K562 (cell line): Measurements from ENCODE around the gene TMEM120B. TPM values are rescaled to one million over a fixed set of nuclear protein-coding genes. Genes with fewer than 3 reads are reported as not detected.

Source experiments
- CCNT2 ChIP-seq: IDR thresholded peaks from 2 replicates; pipeline ENCODE4 v1.6.1; 2011; ENCODE audit warnings: borderline replicate concordance, low read depth, mild to moderate bottlenecking, moderate library complexity, mixed read lengths, low read length; ENCODE audit not compliant: insufficient read length; ENCODE audit errors: extremely low read depth
- E2F3 ChIP-seq: fragments of 250-450 bp; sonication (Bioruptor Pico); IDR thresholded peaks from 2 replicates; pipeline ENCODE4 v1.4.0; 2020; ENCODE audit warnings: mild to moderate bottlenecking
- HDAC1 ChIP-seq, 2 experiments: fragments of 450-650 bp; IDR thresholded peaks; 2 replicates each; pipeline ENCODE4 v1.6.1; 2016 to 2017; ENCODE audit warnings: inconsistent platforms in 1 of 2, mild to moderate bottlenecking in 1 of 2, moderate library complexity in 1 of 2
- HDAC6 ChIP-seq: IDR thresholded peaks from 2 replicates; pipeline ENCODE4 v1.6.1; 2012; ENCODE audit warnings: low read depth, mild to moderate bottlenecking, control low read depth, inconsistent platforms, low read length, moderate library complexity
- KAT2B ChIP-seq: IDR thresholded peaks from one replicate; pipeline ENCODE4 v1.6.1; 2012; ENCODE audit warnings: low read depth, mild to moderate bottlenecking, control low read depth, inconsistent platforms, low read length, moderate library complexity
- LARP7 ChIP-seq: fragments of 450-650 bp; IDR thresholded peaks from 2 replicates; pipeline ENCODE4 v1.6.1; 2016
- MAZ ChIP-seq, 2 experiments: fragments of 450-650 bp in 1 of 2; sonication (generic) in 1 of 2; formaldehyde crosslinking; IDR thresholded peaks in 1 of 2; conservative IDR thresholded peaks in 1 of 2; 2 replicates each; pipeline versions ENCODE4 v1.4.0 to v1.5.0; 2020; ENCODE audit warnings: mild to moderate bottlenecking in 1 of 2, missing genetic modification reagents in 1 of 2
- MCM7 ChIP-seq, 2 experiments: fragments of 450-650 bp; IDR thresholded peaks; 2 replicates each; pipeline ENCODE4 v1.6.1; 2016 to 2018
- MTF1 ChIP-seq: fragments of 250-450 bp; sonication (Bioruptor Pico); IDR thresholded peaks from 2 replicates; pipeline ENCODE4 v1.9.0; 2021; ENCODE audit warnings: moderate library complexity, mild to moderate bottlenecking, inconsistent platforms, borderline replicate concordance
- OTX1 ChIP-seq: fragments of 450-650 bp; formaldehyde crosslinking; IDR thresholded peaks from 2 replicates; pipeline ENCODE4 v1.4.0; 2022; ENCODE audit warnings: mild to moderate bottlenecking
- POLR2AphosphoS2 ChIP-seq: IDR thresholded peaks from 2 replicates; pipeline ENCODE4 v1.6.1; 2012; ENCODE audit warnings: low read length, improper control_type of control experiment
- RAD51 ChIP-seq: fragments of 450-650 bp; IDR thresholded peaks from 2 replicates; pipeline ENCODE4 v1.7.1; 2016; ENCODE audit warnings: low read depth, mild to moderate bottlenecking, borderline replicate concordance
- RBM15 ChIP-seq: fragments of 200-400 bp; formaldehyde crosslinking; IDR thresholded peaks from 2 replicates; pipeline ENCODE4 v1.6.1; 2018; ENCODE audit warnings: mild to moderate bottlenecking, low read length, moderate library complexity; ENCODE audit not compliant: insufficient read depth
- RBM39 ChIP-seq: fragments of 200-400 bp; formaldehyde crosslinking; optimal IDR thresholded peaks from 2 replicates; pipeline ENCODE3; 2018; ENCODE audit warnings: low read depth, low read length
- SMARCA5 ChIP-seq: fragments of 450-650 bp; IDR thresholded peaks from 2 replicates; pipeline ENCODE4 v1.6.1; 2016
- WHSC1 ChIP-seq: IDR thresholded peaks from one replicate; pipeline ENCODE4 v1.6.1; 2012; ENCODE audit warnings: low read length, control low read depth, inconsistent platforms
- ZNF121 ChIP-seq: sonication (generic); formaldehyde crosslinking; conservative IDR thresholded peaks from 2 replicates; pipeline ENCODE4 v1.8.0; 2022; ENCODE audit warnings: missing genetic modification reagents
- ZNF23 ChIP-seq: fragments of 250-450 bp; sonication (Bioruptor Pico); IDR thresholded peaks from 2 replicates; pipeline ENCODE4 v1.4.0; 2020; ENCODE audit warnings: mild to moderate bottlenecking
- ZNF707 ChIP-seq: fragments of 250-450 bp; sonication (Bioruptor Pico); conservative IDR thresholded peaks from 2 replicates; pipeline ENCODE4 v1.8.0; 2022; ENCODE audit warnings: inconsistent platforms, mild to moderate bottlenecking, moderate library complexity
- polyA plus RNA-seq, 8 experiments: library from polyadenylated mRNA; depleted of rRNA in 4 of 8; stranded (reverse) in 5 of 8; unstranded in 3 of 8; fragments of >200 nt; fragmentation: Nextera tagmentation in 2 of 8; fragmentation: Illumina TruSeq in 1 of 8; extraction: Ambion mirVana in 2 of 8; extraction: Trizol in 1 of 8; gene quantifications; 2 replicates each; pipeline versions ENCODE4 v1.2.1 to v1.2.3, GENCODE V29; 2011 to 2014; ENCODE audit warnings: inconsistent platforms in 1 of 8, missing spikeins in 1 of 8
- total RNA-seq, 7 experiments: library from RNA; depleted of rRNA in 6 of 7; stranded (reverse); fragments of >200 nt in 6 of 7; fragmentation: Illumina TruSeq in 2 of 7; extraction: Trizol in 2 of 7; gene quantifications; 2 replicates each; pipeline versions ENCODE4 v1.2.1 to v1.2.3, GENCODE V29; 2011 to 2021; ENCODE audit warnings: low replicate concordance in 1 of 7
- TF ChIP-seq, protein P1 (sequence below): fragments of 450-650 bp; formaldehyde crosslinking; IDR thresholded peaks from 2 replicates; pipeline ENCODE4 v1.4.0; 2020; ENCODE audit warnings: mild to moderate bottlenecking, moderate library complexity
- TF ChIP-seq, protein P2 (sequence below): sonication (generic); formaldehyde crosslinking; IDR thresholded peaks from 2 replicates; pipeline ENCODE4 v1.8.0; 2023; ENCODE audit warnings: mild to moderate bottlenecking, missing genetic modification reagents
- TF ChIP-seq, protein P3 (sequence below), 3 experiments: fragments of 200-800 bp in 1 of 3; sonication (Bioruptor generic) in 1 of 3; sonication (generic) in 1 of 3; formaldehyde crosslinking in 1 of 3; IDR thresholded peaks; 2 replicates each; pipeline versions ENCODE4 v1.6.1 to v1.8.0; 2016 to 2022; ENCODE audit warnings: mild to moderate bottlenecking in 2 of 3, missing compliant biosample characterization in 2 of 3, missing genetic modification characterization in 2 of 3, missing genetic modification reagents in 1 of 3
- TF ChIP-seq, protein P4 (sequence below): fragments of 250-450 bp; sonication (Bioruptor Pico); IDR thresholded peaks from 2 replicates; pipeline ENCODE4 v1.8.0; 2022; ENCODE audit warnings: moderate library complexity, mild to moderate bottlenecking, inconsistent platforms

TMEM120B gene
- total and polyA plus RNA-seq, 9 of the 15 experiments (the other 6 are each of a cell fraction or from before 2014, with no cell fraction given) = 1.7 to 18.6 (median 7.4) TPM

DNA sequence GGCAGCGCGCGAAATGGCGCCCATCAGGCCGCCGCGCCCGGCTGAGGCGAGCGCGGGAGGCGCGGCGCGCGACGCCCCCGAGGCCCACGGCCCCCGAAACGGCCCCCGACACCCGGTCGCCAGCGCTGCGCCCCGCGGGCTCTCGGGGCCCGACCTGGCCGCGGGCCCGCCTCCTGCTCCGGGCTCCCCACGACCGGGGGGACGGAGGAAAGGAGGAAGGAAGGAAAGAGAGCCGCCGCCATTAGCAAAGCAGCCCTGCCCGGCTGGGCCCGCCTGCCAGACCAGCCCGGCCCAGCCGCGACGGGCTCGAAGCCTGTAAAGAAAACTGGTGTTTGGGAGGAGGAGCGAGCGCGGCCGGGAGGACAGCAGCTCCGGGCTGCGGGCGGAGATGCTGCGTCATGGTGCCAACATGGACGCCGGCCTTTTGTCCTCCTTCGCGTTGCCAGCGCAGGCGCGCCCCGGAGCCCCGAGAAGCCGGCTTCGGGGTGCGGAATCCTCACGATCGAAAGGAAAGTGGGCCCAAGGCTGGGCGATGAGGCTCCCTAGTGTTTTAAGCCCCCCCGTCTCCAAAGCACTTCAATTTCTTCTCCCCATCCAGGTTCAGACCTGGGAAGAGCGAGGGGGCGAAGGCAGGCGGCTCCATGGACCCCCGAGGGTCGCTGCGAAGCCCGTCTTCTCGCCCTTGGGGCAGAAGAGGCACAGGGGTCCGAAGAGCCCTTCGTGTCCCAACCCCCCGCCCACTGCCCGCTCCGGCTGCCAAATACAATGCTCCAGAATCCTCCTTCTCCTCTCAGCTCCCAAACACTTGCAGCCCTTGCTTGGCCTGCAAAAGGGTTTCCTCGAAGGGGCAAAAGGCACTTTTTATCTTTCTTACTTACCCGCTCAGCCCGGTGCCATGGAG, 88.4 kb downstream of the TMEM120B start (continued):
- TF ChIP-seq HDAC6 (no peak), MAZ (CRISPR knock-in tag; conservative IDR thresholded peaks at IDR 0.05 in 1 of 2, IDR thresholded peaks at IDR 0.05 in 1 of 2) (peak; percentile 55 to 65), SMARCA5 (no peak), MCM7 (IDR thresholded peaks at IDR 0.05) (no peak), ZNF707 (CRISPR knock-in tag) (0 out of 2 replicates have a peak, but pooled peaks have one; percentile 14), E2F3 (CRISPR knock-in tag) (0 out of 2 replicates have a peak, but pooled peaks have one; percentile 41), OTX1 (no peak), RBM39 (peak; percentile 68), RAD51 (no peak), MTF1 (CRISPR knock-in tag) (no peak), RBM15 (0 out of 2 replicates have a peak, but pooled peaks have one; percentile 73), POLR2AphosphoS2 (no peak), ZNF121 (CRISPR knock-in tag) (no peak), HDAC1 (IDR thresholded peaks at IDR 0.05) (no peak), ZNF23 (CRISPR knock-in tag) (no peak), LARP7 (no peak), CCNT2 (peak; percentile 64), WHSC1 (no peak), KAT2B (no peak)
- TF ChIP-seq, protein P1, sequence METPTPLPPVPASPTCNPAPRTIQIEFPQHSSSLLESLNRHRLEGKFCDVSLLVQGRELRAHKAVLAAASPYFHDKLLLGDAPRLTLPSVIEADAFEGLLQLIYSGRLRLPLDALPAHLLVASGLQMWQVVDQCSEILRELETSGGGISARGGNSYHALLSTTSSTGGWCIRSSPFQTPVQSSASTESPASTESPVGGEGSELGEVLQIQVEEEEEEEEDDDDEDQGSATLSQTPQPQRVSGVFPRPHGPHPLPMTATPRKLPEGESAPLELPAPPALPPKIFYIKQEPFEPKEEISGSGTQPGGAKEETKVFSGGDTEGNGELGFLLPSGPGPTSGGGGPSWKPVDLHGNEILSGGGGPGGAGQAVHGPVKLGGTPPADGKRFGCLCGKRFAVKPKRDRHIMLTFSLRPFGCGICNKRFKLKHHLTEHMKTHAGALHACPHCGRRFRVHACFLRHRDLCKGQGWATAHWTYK = peak; percentile 90; the same call in 1 of the 2 replicates
- TF ChIP-seq, protein P2, sequence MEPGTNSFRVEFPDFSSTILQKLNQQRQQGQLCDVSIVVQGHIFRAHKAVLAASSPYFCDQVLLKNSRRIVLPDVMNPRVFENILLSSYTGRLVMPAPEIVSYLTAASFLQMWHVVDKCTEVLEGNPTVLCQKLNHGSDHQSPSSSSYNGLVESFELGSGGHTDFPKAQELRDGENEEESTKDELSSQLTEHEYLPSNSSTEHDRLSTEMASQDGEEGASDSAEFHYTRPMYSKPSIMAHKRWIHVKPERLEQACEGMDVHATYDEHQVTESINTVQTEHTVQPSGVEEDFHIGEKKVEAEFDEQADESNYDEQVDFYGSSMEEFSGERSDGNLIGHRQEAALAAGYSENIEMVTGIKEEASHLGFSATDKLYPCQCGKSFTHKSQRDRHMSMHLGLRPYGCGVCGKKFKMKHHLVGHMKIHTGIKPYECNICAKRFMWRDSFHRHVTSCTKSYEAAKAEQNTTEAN = 0 out of 2 replicates have a peak, but pooled peaks have one; percentile 32
- TF ChIP-seq, protein P3, sequence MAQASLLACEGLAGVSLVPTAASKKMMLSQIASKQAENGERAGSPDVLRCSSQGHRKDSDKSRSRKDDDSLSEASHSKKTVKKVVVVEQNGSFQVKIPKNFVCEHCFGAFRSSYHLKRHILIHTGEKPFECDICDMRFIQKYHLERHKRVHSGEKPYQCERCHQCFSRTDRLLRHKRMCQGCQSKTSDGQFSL (CRISPR knock-in tag; IDR thresholded peaks at IDR 0.05) = no peak
- TF ChIP-seq, protein P3 (tag; IDR thresholded peaks at IDR 0.05) = no peak
- TF ChIP-seq, protein P4, sequence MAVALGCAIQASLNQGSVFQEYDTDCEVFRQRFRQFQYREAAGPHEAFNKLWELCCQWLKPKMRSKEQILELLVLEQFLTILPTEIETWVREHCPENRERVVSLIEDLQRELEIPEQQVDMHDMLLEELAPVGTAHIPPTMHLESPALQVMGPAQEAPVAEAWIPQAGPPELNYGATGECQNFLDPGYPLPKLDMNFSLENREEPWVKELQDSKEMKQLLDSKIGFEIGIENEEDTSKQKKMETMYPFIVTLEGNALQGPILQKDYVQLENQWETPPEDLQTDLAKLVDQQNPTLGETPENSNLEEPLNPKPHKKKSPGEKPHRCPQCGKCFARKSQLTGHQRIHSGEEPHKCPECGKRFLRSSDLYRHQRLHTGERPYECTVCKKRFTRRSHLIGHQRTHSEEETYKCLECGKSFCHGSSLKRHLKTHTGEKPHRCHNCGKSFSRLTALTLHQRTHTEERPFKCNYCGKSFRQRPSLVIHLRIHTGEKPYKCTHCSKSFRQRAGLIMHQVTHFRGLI = no peak
